H1 (cell line): ENCODE measurements around the gene KCNMA1. TPM values are rescaled to one million over a fixed set of nuclear protein-coding genes. Genes with fewer than 3 reads are reported as not detected.

Experiments
- CTCF ChIP-seq, 3 experiments: IDR thresholded peaks; 1 replicate in 2 of 3; 2 replicates in 1 of 3; pipeline versions ENCODE4 v1.5.1 to v1.6.1; 2011; ENCODE audit warnings: low read length in 3 of 3, mild to moderate bottlenecking in 3 of 3, inconsistent platforms in 2 of 3, low read depth in 1 of 3, moderate library complexity in 1 of 3; ENCODE audit not compliant: insufficient read depth in 1 of 3; ENCODE audit errors: control extremely low read depth in 1 of 3
- FOSL1 ChIP-seq: IDR thresholded peaks from 2 replicates; pipeline ENCODE4 v1.6.1; 2011; ENCODE audit warnings: mild to moderate bottlenecking, low read depth, low read length, moderate library complexity; ENCODE audit not compliant: insufficient read depth
- GABPA ChIP-seq: IDR thresholded peaks from 2 replicates; pipeline ENCODE4 v1.6.1; 2011; ENCODE audit warnings: mild to moderate bottlenecking, low read length, moderate library complexity, borderline replicate concordance; ENCODE audit not compliant: insufficient read depth
- HDAC6 ChIP-seq: IDR thresholded peaks from one replicate; pipeline ENCODE4 v1.7.1; 2012; ENCODE audit warnings: low read depth, mild to moderate bottlenecking, inconsistent platforms, low read length, moderate library complexity
- JUN ChIP-seq: IDR thresholded peaks from 2 replicates; pipeline ENCODE4 v1.6.1; 2011; ENCODE audit warnings: low read depth, mild to moderate bottlenecking, improper control_type of control experiment, low read length
- KDM1A ChIP-seq: fragments of 200-600, 300-600 bp; sonication (generic); IDR thresholded peaks from 2 replicates; pipeline ENCODE4 v1.7.1; 2016; ENCODE audit warnings: mild to moderate bottlenecking, low read length, borderline replicate concordance
- KDM5A ChIP-seq: fragments of 200-600 bp; IDR thresholded peaks from 2 replicates; pipeline ENCODE4 v1.7.1; 2012; ENCODE audit warnings: mild to moderate bottlenecking, low read length, inconsistent platforms, mixed read lengths
- MAX ChIP-seq: IDR thresholded peaks from 2 replicates; pipeline ENCODE4 v1.6.1; 2012; ENCODE audit warnings: inconsistent platforms
- SP1 ChIP-seq: IDR thresholded peaks from 2 replicates; pipeline ENCODE4 v1.6.1; 2011; ENCODE audit warnings: low read depth, low read length
- SP4 ChIP-seq: IDR thresholded peaks from 2 replicates; pipeline ENCODE4 v1.6.1; 2012; ENCODE audit warnings: low read length, inconsistent platforms
- SUZ12 ChIP-seq: fragments of 200-600 bp; sonication (generic); IDR thresholded peaks from 2 replicates; pipeline ENCODE4 v1.6.1; 2012; ENCODE audit warnings: mild to moderate bottlenecking, inconsistent platforms, low read length, moderate library complexity, mixed read lengths
- polyA plus RNA-seq, 7 experiments: library from polyadenylated mRNA; depleted of rRNA in 3 of 7; stranded (reverse) in 5 of 7; unstranded in 2 of 7; fragments of >200 nt in 5 of 7; fragments of 200-250 nt in 2 of 7; gene quantifications; 1 replicate in 5 of 7; 2 replicates in 1 of 7; 4 replicates in 1 of 7; pipeline versions ENCODE4 v1.2.1 to v1.2.3, GENCODE V29; 2011 to 2013; ENCODE audit warnings: missing spikeins in 2 of 7, mixed read lengths in 2 of 7
- total RNA-seq: library from RNA; stranded (reverse); fragmentation: NEBNext Ultra II Directional; extraction: Animal tissue kit (Norgen Biotek cat#: 25700); gene quantifications from 2 replicates; pipeline ENCODE4 v1.2.1, GENCODE V29; 2021

KCNMA1 gene
- total and polyA plus RNA-seq, 2 of the 8 experiments (the other 6 are each of a cell fraction or from before 2014, with no cell fraction given), result 10.2 to 11.1 TPM

GRCh38 chr10:77507291-77507880, 130.2 kb downstream of the KCNMA1 start (continued):
- TF ChIP-seq CTCF (IDR thresholded peaks at IDR 0.05; ENCODE audit: control extremely low read depth in 1 of 3, insufficient read depth in 1 of 3, low read depth in 1 of 3, low read length in 3 of 3) (no peak), JUN (no peak), SP1 (no peak), FOSL1 (no peak), KDM1A (no peak), KDM5A (no peak), SP4 (no peak), SUZ12 (no peak), GABPA (no peak), MAX (no peak), HDAC6 (no peak)
